IMR-90 (cell line): ENCODE results near the gene API5.

Experiments
- CEBPB ChIP-seq: IDR thresholded peaks from 2 replicates; pipeline ENCODE4 v1.6.1; 2012; ENCODE audit warnings: low read depth, low read length, improper control_type of control experiment
- CTCF ChIP-seq: conservative IDR thresholded peaks from 2 replicates; pipeline ENCODE4 v1.5.1; 2012; ENCODE audit warnings: mild to moderate bottlenecking, low read depth, low read length, improper control_type of control experiment
- FOS ChIP-seq: fragments of 150-350 bp; IDR thresholded peaks from 2 replicates; pipeline ENCODE4 v1.6.1; 2016; ENCODE audit warnings: low read depth, low read length
- MAFK ChIP-seq: IDR thresholded peaks from 2 replicates; pipeline ENCODE4 v1.6.1; 2012; ENCODE audit warnings: low read depth, low read length, improper control_type of control experiment
- MXI1 ChIP-seq: IDR thresholded peaks from 2 replicates; pipeline ENCODE4 v1.6.1; 2012; ENCODE audit warnings: low read depth, mild to moderate bottlenecking, low read length, moderate library complexity, borderline replicate concordance
- POLR2A ChIP-seq: IDR thresholded peaks from 2 replicates; pipeline ENCODE4 v1.6.1; 2012; ENCODE audit warnings: mild to moderate bottlenecking, low read depth, low read length
- RAD21 ChIP-seq: IDR thresholded peaks from 2 replicates; pipeline ENCODE4 v1.6.1; 2012; ENCODE audit warnings: low read length, improper control_type of control experiment
- RCOR1 ChIP-seq: IDR thresholded peaks from 2 replicates; pipeline ENCODE4 v1.6.1; 2012; ENCODE audit warnings: mild to moderate bottlenecking, low read length, improper control_type of control experiment; ENCODE audit not compliant: insufficient replicate concordance
- RFX5 ChIP-seq: IDR thresholded peaks from 2 replicates; pipeline ENCODE4 v1.8.0; 2012; ENCODE audit warnings: low read depth, mild to moderate bottlenecking, low read length, moderate library complexity
- SMC3 ChIP-seq: fragments of 150-350 bp; IDR thresholded peaks from 2 replicates; pipeline ENCODE4 v1.6.1; 2016; ENCODE audit warnings: low read depth, mild to moderate bottlenecking, antibody characterized with exemption, low read length, moderate library complexity
- USF2 ChIP-seq: fragments of 150-350 bp; IDR thresholded peaks from 2 replicates; pipeline ENCODE4 v1.6.1; 2017; ENCODE audit warnings: mild to moderate bottlenecking, antibody characterized with exemption, low read length, low read depth

- TF ChIP-seq POLR2A (no peak), MXI1 (no peak), CTCF (no peak), RAD21 (no peak), CEBPB (no peak), SMC3 (no peak), FOS (no peak), RCOR1 (no peak), USF2 (no peak), MAFK (no peak), RFX5 (no peak)
These were observed 67.1 kb downstream of the API5 start for GRCh38 chr11:43378897-43379296.
